Placental epithelial cell (primary cell): ENCODE measurements around the gene SDHAF2. TPM values are rescaled to one million over a fixed set of nuclear protein-coding genes. Genes with fewer than 3 reads are reported as not detected.

Source experiments
- small RNA-seq: library from RNA; depleted of rRNA; stranded (forward); fragments of <200 nt; gene quantifications from one replicate; pipeline ENCODE3, GENCODE V24; 2012
- total RNA-seq: library from RNA; depleted of rRNA; stranded (reverse); fragments of >200 nt; gene quantifications from 2 replicates; pipeline ENCODE4 v1.2.3, GENCODE V29; 2012

The SDHAF2 gene
- total RNA-seq, result 41.6 and 54.5 TPM in 2 replicates

GRCh38 chr11:61429691-61430582 lies at the start of gene SDHAF2, which contains the start of gene CPSF7:
Gene SDHAF2, plus strand, starts transcription at chr11:61430124. Its CDS starts 23 bp downstream, at chr11:61430147.
Gene CPSF7, minus strand, starts transcription at chr11:61429975. Its CDS starts 740 bp downstream, at chr11:61429235.

Small RNAs within 50 kb of the gene (small RNA-seq; reads per million reads assigned to genes)
- not detected for gene RN7SL23P

Other genes with a start within 250 kb of the SDHAF2 start
- gene PGA3, start 226.6 kb upstream of the SDHAF2 start, total RNA-seq, result not detected in 2 replicates
- gene PGA4, start 207.8 kb upstream of the SDHAF2 start, total RNA-seq, result not detected in 2 replicates
- gene PGA5, start 188.9 kb upstream of the SDHAF2 start, total RNA-seq, result not detected in 2 replicates
- 0.39 and 0.65 TPM in 2 replicates for gene VWCE, start 134.8 kb upstream of the SDHAF2 start, total RNA-seq
- gene DDB1, start 97.0 kb upstream of the SDHAF2 start, total RNA-seq, result 267 and 359 TPM in 2 replicates
- gene TKFC, start 96.9 kb upstream of the SDHAF2 start, total RNA-seq, result 30.9 and 46.7 TPM in 2 replicates
- gene CYB561A3, start 68.2 kb upstream of the SDHAF2 start, total RNA-seq, result 38.9 and 57.0 TPM in 2 replicates
- 13.0 and 15.4 TPM in 2 replicates for gene TMEM138, start 67.8 kb upstream of the SDHAF2 start, total RNA-seq
- 11.0 and 16.9 TPM in 2 replicates for gene TMEM216, start 37.5 kb upstream of the SDHAF2 start, total RNA-seq
- gene CPSF7, start 149 bp upstream of the SDHAF2 start, total RNA-seq, result 35.5 and 36.5 TPM in 2 replicates
- gene LRRC10B, start 78.6 kb downstream of the SDHAF2 start, total RNA-seq, result not detected in 2 replicates
- 0.22 and 0.39 TPM in 2 replicates for gene SYT7, start 151.0 kb downstream of the SDHAF2 start, total RNA-seq